Activated T-helper 9 cell treated with anti-CD3 and anti-CD28 coated beads, Interleukin-2, amount 50 U/mL, for 16 hours (primary cell): ENCODE measurements around the gene PLA1A.
"Not testable (repeated sequence)": the region's sequence is repeated elsewhere in the genome, so short reads cannot be mapped to it uniquely, and the experiment has no call there.

ENCODE experiments used
- DNase-seq: peaks from one replicate; pipeline ENCODE4 v3.0.0-alpha.2; 2020; ENCODE audit warnings: low read depth

Gene PLA1A

DNA sequence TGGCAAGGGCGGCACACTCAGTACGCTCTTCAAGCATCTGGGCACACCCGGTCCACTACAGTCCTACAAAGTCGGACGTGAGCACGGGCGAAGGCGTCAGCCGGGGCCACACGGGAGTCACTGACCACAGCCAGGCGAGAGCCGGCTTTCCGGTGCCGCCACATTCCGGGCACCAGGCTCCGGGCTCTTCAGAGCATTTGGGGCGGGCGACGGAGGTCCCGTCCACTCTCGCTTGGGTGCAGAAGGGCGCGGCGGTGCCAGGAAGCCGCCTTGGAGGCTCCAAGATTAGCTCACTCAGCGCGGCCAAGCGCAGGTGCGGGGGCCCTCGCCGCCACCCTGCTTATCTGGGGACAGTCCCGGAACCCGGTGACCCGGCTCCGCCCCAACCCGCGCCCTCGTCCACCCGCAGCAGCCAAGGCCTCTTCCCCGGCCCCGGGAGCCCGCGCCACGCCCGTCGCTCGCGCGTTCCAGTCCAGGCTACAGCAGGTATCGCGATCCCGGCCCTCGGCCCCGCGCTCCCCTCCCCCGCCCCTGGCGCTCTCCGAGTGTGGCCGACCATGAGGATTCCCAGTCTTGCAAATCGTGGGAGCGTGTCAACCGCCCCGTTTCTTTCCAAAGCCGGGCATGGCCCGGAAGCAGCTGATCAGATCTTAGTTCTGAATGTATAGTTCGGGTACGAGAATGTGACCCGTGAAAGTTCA, 18.2 kb upstream of the PLA1A start, which contains the start of gene ADPRH:
Gene ADPRH, plus strand, starts transcription at position 127 of the 701 bp plus-strand sequence. CDS start 2,678 bp downstream, outside the sequence.
- peak; percentile 39 for DNase-seq

DNA sequence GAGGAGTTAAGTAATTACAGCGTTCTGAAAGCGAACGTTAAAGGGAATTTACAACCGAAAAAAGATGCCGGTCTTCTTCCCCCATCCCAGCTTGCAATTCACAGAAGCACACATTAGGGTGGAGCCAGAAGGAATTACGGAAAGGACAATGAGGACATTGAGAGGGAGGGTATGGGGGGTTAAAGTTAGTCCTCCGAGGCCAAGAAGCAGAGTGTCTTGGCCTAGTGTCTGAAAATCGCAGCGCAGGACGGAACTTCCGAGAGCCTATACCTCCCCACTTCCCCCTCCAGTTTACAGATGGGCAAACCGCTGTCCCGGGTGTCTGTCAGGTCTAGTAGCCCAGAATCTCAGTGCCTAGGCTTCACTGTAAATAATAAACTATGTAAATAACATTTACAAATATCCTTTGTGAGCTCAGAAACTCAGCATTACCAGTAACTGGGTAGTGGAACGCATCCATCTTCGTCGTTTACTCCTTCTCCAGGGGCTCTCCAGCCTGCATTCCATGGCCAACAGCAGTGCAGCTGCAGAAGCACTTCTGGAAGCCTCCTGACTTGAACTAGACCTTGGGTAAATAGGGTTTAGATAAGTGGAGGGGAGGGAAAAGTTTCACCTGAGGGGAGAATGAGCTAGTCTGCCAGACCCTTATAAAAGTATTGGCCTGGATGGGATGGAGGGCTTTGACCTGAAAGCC, 17.5 kb upstream of the PLA1A start:
- no peak for DNase-seq

DNA sequence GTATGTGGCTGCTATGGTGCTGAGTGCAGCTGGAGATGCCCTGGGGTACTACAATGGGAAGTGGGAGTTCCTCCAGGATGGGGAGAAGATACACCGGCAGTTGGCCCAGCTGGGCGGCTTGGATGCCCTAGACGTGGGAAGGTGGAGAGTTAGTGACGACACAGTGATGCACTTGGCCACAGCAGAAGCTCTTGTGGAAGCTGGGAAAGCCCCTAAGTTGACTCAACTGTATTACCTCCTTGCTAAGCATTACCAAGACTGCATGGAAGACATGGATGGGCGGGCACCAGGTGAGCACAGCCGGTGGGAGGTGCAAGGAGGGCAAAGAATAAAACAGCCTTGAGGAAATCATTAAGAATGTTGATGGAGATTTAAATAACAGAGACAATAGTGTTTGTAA, 15.5 kb upstream of the PLA1A start:
- peak; percentile 27 for DNase-seq

DNA sequence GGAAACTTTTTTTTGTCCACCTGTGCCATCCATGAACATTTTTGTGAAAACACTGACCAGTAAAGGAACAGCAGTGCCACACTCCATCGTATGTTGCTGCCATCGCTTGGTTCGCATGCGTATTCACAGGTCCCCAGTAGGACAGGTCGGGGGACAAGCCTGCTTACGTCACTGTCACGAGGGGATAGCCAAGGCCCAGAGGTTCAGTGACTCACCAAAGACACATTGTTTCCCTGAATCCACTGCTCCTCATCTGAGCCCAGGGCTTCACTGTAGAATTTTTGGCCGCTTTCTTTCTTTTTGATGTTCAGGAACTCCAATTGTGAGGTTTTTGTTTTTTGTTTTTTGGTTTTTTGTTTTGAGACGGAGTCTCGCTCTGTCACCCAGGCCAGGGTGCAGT, 12.5 kb upstream of the PLA1A start:
- no peak for DNase-seq

DNA sequence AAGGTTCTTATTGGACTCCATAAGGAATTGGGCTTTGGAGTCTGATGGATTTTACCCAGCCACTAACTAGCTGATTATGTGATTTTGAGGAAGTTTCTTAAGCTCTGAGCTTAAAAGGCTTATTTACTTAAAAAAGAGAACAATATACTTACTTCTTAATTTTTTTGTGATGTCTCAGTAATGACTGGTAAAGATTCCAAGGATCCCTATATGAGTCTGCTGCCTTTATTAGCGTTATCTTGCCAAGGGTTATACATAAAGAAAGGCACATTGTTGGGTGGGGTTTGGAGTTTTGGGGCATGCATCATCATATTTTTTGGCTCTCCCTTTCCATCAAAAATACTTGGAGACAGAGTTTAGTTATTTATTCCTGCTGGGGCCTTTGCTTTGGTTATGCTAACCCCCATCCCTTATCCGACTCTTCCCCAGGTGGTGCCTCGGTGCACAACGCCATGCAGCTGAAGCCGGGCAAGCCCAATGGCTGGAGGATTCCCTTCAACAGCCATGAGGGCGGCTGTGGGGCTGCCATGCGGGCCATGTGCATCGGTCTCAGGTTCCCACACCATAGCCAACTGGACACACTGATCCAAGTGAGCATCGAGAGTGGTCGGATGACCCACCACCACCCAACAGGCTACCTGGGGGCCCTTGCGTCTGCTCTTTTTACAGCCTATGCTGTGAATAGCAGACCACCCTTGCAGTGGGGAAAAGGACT, 11.7 kb upstream of the PLA1A start:
- DNase-seq, result no peak

DNA sequence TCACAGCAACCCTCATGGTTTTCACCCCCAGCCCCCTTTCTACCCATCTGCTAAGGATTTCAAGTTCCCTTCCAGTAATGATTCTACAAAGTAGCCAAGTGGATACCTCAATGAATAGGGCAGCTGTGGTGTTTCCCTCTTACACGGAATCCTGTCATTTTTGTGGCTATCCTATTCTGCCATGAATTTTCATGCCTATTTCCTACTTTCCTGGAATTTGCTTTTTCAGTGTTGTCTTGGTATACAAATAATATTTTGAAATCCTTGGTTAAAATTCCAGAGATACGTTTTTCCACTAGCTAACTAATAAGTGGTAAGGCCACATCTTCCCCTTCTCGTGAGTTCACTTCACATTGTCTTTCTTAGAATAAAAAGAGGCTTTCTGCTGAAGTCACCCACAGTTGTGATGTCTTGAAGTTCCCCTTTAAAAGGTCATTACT, 10.9 kb upstream of the PLA1A start:
- no peak for DNase-seq

DNA sequence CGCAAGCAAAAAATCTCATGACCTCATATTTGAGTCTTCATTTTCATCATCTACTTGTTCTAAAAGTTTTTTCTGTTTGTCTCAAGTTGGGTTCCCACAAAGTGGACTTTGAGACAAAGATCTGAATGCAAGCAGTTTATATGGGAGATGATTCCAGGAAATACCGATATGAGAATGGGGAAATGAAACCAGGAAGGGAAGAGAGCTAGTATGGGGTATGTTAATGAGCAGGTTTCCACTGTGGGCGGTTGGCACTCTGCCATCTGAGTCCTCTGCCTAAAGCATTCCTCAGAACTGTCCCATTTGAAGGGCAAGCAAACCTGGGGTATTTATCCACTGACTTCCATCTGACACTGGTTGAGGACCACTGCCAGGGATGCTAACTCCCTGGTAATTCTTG, 9.6 kb upstream of the PLA1A start:
- no peak for DNase-seq

DNA sequence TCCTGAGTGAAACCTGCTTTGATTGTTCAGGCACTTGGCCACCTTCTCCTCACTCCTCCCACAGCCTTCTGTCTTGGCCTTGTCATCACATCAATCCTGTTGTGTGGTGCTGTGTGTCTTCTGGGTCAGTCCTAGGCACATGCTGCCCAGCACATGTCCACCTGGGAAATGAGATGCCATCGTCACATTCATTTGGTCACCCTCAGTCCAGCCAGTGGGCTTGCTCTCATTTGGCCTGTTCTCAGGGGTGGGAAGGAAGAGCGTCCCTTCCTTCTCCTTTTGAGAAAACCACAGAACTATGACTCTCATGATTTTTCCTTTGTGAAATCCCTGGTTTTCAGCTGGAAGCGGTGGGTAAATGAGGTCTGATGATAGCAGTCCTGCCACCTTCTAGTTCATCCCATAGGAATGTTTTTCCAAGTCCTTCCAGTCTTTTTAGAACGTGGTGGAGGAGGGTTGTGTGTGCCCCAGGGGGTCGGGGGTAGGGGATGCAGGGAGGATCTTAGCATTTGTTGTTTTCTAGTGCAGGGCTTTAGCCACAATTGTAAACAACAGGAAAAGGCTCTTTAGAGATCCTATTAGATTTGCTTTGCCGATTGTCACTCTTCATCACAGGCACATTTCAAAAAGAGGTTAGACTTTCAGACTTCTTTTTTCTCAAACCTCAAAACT, 8.4 kb upstream of the PLA1A start:
- DNase-seq, result no peak

DNA sequence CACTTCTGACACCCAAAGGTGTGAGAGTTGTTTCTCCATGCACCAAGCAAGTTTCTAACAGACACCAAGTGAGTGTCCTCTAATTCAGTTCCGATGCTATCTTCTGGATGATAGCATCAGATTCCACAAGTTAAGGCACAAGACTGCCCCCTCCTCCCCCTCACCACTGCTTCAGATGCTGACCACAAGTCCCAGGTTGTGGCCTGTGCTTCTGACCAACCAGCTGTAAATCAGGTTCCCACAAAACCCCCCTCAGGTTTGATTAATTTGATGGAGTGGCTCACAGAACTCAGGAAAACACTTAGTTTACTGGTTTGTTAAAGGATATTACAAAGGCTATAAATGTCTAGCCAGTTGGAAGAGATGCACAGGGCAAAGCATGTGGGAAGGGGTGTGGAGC, 7.0 kb upstream of the PLA1A start:
- no peak for DNase-seq

DNA sequence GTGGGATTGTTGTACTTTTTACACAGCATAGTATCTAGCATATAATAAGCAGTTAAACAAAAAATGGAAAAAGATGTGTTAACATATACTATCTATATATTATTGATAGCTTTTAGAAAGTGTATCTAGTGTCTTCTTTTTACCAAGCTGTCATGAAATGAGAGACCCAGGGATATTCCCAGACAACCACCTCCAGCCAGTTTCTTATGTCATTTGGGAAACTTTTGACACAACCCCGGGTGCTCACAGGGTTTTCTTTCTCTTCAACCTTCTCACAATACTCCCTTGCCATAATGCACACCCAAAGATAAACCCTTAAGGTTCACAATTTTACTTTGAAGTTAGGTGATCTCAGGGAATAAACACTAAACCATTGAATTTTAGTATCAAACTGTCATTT, 4.8 kb upstream of the PLA1A start:
- DNase-seq, result no peak

DNA sequence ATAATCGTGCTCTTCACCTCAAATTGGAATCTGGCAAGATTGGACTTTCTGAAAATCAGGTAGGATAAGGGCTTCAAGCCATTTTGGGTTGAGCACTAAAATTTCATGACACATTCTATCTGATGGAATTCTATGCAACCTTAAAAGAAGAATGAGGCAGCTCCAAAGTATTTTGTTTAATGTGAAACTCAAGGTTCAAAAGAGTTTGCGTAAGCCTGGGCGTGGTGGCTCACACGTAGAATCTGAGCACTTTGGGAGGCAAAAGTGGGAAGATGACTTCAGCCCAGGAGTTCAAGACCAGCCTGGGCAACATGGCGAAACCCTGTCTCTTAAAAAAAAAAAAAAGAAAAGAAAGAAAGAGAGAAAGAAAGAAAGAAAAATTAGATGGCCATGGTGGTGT, 3.6 kb upstream of the PLA1A start:
- DNase-seq, result no peak

DNA sequence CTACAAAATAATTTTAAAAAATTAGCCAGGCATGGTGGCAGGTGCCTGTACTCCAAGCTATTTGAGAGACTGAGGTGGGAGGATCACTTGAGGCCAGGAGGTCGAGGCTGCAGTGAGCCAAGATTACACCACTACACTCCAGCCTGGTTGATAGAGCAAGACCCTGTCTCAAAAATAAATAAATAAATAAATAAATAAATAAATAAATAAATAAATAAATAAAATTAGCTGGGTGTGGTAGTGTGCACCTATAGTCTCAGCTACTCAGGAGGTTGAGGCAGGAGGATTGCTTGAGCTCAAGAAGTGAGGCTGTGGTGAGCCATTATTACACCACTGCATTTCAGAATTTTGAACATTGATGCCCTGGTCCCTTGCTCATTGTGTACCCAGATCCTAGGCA, 2.8 kb upstream of the PLA1A start:
- not testable (repeated sequence) for DNase-seq

DNA sequence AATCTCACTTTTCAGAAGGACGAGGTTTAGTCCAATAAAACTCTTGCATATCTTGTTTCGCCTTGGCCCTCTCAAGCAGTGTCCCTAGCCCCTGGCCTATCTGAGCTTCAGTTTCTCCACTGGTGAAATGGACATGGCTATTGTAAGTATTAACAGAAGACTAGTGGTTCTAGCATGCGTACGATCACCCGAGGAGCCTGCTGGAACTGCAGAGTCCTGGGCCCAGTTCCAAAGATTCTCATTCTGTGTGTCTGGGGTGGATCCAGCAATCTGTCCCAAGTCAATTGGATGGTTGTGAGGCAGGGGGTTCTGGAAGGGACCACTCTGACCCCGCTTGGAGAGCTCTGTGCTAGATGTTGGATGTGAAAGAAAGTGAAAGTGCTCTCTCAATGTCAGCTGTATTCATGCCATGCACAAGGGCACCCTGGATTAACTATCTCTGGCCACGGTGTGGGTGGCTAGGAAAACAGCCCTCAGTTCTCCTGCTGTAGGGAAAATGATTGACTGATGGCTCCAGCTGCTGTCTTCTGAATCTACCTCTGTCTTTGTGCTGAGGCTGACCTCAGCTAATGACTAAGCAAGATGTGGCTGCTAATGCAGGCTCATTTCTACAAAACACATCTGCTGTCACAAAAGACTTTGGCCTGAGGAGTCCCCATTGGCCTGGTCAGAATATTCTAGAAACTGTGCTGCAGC, 1.9 kb upstream of the PLA1A start:
- DNase-seq, result no peak

DNA sequence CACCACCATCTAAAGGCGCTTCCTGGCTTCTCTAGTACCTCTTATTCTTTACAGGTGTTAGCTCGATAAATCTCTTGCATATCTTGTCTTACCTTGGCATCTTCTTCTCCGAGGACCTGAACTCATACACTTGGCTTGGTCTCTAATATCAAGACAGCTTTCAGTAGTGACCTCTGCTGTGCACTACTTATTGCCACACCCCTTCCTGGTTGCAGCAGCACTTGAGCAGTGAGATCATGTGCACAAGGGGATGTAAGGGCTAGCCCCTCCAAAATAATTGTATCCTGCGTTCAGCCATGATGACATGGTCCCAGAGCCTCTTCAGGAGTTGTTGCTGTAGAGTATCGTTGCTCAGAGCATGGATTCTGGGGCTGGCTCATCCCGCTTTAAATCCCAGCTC, 1.3 kb upstream of the PLA1A start:
- DNase-seq, result no peak

DNA sequence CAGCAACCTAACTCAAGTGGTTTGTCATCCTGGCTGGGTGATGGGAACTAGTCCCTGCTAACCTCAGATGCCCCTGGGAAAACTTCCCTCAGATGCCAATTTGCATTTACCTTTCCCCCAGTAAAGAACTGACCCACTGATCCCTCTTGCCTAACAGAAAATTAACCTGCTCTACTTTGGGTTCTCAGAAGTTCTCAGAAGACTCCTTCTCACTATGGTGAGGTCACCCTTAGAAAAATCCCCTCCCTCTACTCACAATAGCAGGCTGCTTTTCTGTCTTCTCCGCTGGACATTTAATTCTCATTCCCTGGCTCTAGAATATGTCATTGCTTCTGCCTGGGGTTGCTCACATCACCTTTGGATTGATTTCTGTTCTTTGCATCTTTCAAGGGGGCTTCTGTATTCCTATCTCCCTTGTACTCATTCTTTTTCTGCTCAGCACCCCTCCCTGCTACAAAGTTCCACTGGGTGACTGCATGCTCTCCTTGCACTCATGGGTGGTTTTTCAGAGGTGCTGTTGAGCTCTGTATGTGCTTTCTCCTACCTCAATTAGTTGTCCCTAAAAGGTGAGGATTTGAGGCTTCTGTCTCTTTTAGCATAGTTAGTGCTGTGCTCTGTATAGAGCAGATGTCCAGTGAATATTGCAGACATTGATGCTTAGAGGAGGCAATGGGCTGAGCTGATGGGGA, 869 bp downstream of the PLA1A start:
- no peak for DNase-seq

DNA sequence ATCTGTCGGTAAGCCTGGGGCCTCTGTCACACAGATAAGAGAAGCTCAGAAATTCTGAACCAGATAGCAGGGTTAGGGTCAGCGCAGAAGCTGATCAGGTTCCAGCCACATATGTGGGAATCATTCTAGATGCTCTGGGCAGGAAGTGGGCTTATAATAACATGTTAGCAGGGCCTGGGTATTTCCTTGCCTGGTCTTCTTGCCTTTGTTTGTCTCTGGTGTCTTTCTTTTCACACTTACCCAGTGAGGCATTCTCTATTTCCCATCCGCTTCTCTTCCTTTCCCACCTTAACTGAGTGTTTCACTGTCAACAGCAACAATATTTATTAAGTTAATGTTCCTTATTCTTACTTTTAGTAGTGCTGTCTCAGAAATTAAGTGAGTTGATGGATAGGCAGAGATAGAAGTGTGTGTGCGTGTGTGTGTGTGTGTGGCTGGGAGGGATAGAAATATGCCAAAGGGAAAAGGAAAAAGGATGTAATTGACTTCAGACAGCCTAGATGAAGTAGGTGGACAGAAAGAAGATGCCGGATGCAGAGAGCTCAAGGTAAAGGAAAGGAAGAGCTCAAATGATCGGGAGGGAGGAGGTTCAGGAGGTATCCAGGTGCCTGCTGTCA, 2.0 kb downstream of the PLA1A start:
- no peak for DNase-seq

DNA sequence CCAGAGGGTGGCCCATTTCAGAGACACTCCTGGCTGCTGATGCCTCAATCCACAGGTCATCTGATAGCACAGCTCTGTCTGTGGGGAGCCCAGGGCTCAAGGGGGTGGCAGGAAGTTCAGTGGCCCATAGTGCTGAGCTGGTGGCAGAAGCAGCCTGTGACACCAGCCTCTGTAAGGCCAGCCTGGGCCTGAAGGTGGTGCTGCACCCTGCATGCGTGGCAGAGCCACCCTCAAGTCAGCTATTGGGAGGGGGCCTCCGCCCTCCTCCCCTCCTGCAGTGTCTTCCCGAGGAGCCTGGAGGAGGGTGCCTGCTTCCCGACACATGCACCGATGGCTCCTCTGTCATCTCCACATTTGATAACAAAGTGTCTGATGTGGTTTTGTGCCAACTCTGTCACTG, 3.0 kb downstream of the PLA1A start:
- DNase-seq, result no peak

DNA sequence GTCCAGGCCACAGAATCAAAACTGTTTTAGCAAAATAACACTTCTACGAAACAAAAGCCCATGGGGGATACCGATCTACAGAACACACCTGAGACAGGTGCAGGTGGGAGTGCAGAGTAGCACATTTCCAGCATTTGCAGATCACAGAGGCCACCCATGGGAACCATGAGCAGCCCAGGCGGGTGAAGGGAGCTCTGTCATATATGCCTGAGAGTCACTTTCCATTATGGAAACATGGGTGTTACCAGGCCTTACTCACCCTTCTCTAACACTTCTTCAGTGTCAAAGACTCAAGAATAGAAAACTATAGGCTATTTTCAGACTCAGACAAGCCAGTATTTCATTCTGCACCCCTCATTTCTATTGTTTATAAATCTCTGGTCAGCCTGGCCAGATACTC, 3.5 kb downstream of the PLA1A start:
- no peak for DNase-seq

DNA sequence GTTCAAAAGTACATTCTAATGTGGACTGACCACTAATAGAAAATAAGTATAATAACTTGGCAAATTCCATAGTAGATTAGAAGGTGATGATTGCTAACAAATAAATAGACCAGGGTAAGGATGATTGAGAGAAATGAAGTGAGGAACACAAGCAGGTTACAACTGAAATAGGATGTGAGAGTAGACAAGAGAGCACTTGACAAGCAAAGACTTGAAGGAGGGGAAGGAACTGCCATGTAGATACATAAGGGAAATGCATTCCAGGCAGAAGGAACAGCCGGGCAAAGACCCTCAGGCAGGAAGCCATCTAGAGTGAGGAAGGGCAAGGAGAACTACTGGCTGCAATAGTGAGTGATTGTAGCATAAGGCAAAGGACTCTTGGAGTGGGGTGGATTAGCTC, 5.0 kb downstream of the PLA1A start:
- DNase-seq, result no peak

DNA sequence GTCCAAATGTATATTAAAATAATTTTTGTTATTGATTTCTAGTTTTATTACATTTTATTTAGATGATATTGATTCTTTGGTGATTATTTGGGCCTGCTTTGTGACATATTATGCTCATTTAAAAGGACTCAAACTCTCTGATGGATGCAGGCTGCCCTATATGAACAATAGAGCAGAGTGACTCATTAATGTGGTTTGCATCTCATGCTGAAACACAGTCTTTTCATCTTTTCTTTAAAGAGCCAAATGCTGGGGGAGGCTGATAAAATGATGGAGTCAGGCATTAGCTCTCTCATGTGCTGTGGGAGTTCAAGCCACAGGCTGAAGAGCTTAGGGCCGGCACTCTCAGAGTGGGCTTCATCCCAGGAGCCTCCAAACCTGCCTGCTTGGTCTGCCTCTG, 7.2 kb downstream of the PLA1A start:
- no peak for DNase-seq

DNA sequence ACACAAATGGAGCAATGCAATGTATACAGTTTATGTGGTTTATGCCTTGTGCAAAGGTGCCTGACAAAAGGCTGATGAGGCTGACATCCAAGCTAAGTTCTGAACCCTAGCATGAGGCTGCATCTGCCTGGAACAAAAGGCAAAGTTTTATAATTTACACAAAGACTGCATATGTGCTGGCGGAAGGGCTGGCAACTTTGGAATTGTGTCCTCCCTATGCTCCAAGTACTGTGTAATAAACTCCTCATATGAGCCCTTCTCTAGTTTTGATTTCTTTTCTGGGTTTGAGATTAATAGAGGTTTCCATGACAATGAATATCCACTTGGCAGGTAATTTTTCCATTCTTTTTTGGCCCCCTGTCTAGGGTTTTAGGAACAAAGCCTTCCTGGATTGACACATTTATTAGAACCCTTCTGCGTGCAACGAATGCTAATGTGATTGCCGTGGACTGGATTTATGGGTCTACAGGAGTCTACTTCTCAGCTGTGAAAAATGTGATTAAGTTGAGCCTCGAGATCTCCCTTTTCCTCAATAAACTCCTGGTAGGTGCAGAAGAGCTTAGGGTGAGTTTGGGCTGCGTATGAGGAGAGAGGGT, 10.8 kb downstream of the PLA1A start:
- no peak for DNase-seq
